KBM-7 (cell line): ENCODE data around the gene COL15A1.

Experiments
- DNase-seq: peaks from one replicate; pipeline ENCODE4 v3.0.0-alpha.2; 2015
- in situ Hi-C: fragments of 300-500 bp; cut with MboI; formaldehyde crosslinking; loops from 2 replicates; pipeline ENCODE4 v1.14.3; 2020; ENCODE audit warnings: low sequenced_read_pairs, low pct_unique_long_range_greater_than_20kb, mixed read lengths

Gene COL15A1

GRCh38 chr9:99020786-99021436 is 77.2 kb downstream of the COL15A1 start:
- no peak for DNase-seq
- in situ Hi-C loops, result no loop called here

- in situ Hi-C loops, result no loop called here
- DNase-seq, result no peak
Observed at GRCh38 chr9:99021512-99021911, 77.8 kb downstream of the COL15A1 start.

- DNase-seq, result no peak
- in situ Hi-C loops, result no loop called here
Observed at GRCh38 chr9:99023231-99023630, 79.5 kb downstream of the COL15A1 start.

GRCh38 chr9:99023831-99024230 is 80.1 kb downstream of the COL15A1 start:
- DNase-seq, result no peak
- in situ Hi-C loops, result no loop called here

- in situ Hi-C loops, result no loop called here
- DNase-seq, result no peak
Observed at GRCh38 chr9:99024959-99025358, 81.3 kb downstream of the COL15A1 start.

- DNase-seq, result no peak
- in situ Hi-C loops, result no loop called here
Observed at GRCh38 chr9:99025616-99026270, 82.0 kb downstream of the COL15A1 start.

- no peak for DNase-seq
- in situ Hi-C loops, result no loop called here
Observed at GRCh38 chr9:99026271-99026955, 82.7 kb downstream of the COL15A1 start.

- in situ Hi-C loops, result no loop called here
- no peak for DNase-seq
Observed at GRCh38 chr9:99026956-99027298, 83.2 kb downstream of the COL15A1 start.

- in situ Hi-C loops, result no loop called here
- no peak for DNase-seq
Observed at GRCh38 chr9:99027443-99027842, 83.7 kb downstream of the COL15A1 start.

- in situ Hi-C loops, result no loop called here
- no peak for DNase-seq
Observed at GRCh38 chr9:99029083-99029645, 85.5 kb downstream of the COL15A1 start.

- no peak for DNase-seq
- in situ Hi-C loops, result no loop called here
Observed at GRCh38 chr9:99030092-99030511, 86.4 kb downstream of the COL15A1 start.

GRCh38 chr9:99030610-99031109 is 87.0 kb downstream of the COL15A1 start:
- DNase-seq, result no peak
- in situ Hi-C loops, result no loop called here

- in situ Hi-C loops, result no loop called here
- no peak for DNase-seq
Observed at GRCh38 chr9:99031319-99031718, 87.6 kb downstream of the COL15A1 start.

GRCh38 chr9:99031994-99032393 is 88.3 kb downstream of the COL15A1 start:
- in situ Hi-C loops, result no loop called here
- DNase-seq, result no peak

GRCh38 chr9:99034149-99034548 is 90.4 kb downstream of the COL15A1 start:
- DNase-seq, result no peak

GRCh38 chr9:99035313-99035712 is 91.6 kb downstream of the COL15A1 start:
- in situ Hi-C loops, result no loop called here
- no peak for DNase-seq

More at GRCh38 chr9:99034149-99034548, 90.4 kb downstream of the COL15A1 start:
- in situ Hi-C loops, result no loop called here

- in situ Hi-C loops, result no loop called here
- no peak for DNase-seq
Observed at GRCh38 chr9:99037769-99038483, 94.2 kb downstream of the COL15A1 start.

GRCh38 chr9:99038484-99038820 is 94.7 kb downstream of the COL15A1 start:
- in situ Hi-C loops, result no loop called here
- DNase-seq, result no peak

- in situ Hi-C loops, result no loop called here
Observed at GRCh38 chr9:99039505-99040182, 95.9 kb downstream of the COL15A1 start.

More at GRCh38 chr9:99039505-99040182, 95.9 kb downstream of the COL15A1 start:
- no peak for DNase-seq
